ENCODE measurements around the gene FAAH.

FAAH gene

DNA sequence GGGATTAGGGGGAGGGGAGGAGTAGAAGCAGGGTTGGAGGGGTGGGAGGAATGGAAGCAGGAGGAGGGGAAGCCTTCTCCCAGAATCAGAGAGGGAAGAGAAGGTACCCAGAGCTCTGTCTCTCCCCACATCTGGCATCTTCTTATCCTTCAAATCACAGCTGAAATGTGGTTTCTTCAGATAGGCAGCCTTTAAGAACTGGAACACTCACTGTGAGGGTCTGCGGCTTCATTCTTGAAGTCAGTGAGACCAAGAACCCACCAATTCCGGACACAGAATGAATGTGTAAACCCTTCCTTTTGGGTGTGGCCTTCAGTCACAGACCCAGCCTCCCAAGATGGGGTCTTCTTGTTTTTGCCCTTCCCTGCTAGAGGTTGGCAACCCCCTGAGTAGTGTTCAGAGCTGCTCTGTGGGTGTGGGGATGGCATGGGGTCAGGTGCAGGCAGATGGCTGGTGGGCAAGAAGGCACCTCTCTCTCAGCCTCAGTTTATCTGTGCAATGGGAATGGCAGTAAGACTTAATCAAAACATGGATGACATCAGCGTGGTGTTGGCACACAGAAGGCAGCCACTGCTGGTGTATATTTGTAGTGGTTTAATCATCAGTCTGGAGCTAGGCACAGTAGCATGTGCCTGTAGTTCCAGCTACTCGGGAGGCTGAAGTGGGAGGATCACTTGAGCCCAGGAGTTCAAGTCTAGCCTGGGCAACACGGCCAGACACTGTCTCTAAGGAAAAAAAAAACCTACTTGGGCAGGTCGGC is 7.2 kb downstream of the FAAH start:
- DNase-seq = no peak

DNA sequence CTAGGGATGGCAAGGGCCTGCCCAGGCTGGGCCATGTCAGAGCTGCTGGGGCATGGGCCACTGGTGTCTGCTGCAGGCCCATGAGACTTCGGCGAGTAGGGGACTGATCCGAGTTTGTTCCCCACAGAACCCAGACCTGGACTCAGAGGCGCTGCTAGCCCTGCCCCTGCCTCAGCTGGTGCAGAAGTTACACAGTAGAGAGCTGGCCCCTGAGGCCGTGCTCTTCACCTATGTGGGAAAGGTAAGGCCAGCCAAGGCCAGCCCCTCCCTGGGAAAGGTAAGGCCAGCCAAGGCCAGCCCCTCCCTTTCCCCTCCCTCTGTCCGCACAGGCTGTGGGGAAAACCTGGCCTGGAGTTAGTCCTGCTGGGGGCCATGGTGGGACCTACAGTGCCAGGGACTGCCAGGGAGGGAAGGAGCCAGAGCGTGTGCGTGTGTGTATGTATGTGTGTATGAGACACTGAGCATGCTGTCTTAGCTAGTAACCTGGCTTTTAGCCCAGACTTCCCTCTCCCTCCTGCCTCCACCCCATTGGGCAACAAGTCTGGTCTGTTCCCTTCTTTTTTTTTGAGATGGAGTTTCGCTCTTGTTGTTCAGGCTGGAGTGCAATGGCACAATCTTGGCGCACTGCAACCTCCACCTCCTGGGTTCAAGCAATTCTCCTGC is 8.0 kb downstream of the FAAH start:
- DNase-seq = no peak

DNA sequence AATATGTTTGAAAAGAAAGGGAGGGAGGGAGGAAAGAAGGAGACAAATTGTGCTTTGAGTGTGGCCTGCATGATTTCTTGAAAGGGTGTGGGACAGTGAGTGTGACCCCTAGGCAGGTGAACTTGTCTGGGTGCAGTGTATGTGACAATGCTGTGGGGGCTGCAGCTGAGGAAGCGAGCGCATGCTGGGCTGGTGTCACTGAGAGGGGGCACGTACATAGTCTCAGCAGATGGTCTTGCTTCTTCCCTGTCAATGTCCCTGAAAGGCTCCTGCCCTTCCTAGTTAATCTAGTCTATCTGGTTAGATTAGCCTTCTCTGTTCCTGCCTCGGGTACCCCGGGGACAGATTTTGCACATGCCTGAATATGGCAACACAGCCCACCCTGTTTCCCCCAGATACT is 9.8 kb downstream of the FAAH start:
- DNase-seq = no peak

DNA sequence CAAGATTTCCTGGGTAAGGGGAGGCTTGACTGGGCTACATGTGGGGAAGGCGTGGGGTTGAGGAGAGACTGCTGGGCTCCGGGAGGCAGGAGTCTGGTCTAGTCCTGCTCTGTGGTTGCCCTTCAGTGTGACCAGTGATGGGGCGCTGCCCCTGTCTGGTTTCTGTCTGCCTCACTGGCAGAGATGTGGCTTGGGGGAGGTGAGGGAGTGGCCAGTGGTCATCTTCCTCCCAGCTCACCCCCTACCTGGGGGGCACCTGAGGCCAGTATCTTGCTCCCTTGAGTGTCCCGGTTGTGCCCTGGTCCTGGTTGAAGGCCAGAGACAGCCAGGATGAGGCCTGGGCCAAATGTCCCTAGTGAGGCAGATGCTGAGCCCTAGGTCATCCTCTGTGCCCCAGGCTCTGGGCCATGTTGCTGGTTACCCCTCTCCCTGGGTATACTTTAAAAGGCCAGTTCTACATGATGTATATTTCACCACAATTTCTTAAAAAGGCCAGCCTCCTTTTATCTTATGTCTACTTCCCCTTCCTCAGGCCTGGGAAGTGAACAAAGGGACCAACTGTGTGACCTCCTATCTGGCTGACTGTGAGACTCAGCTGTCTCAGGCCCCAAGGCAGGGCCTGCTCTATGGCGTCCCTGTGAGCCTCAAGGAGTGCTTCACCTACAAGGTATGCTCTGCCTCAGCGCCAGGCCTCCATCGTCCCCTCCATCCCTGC is 10.5 kb downstream of the FAAH start:
- DNase-seq = no peak

DNA sequence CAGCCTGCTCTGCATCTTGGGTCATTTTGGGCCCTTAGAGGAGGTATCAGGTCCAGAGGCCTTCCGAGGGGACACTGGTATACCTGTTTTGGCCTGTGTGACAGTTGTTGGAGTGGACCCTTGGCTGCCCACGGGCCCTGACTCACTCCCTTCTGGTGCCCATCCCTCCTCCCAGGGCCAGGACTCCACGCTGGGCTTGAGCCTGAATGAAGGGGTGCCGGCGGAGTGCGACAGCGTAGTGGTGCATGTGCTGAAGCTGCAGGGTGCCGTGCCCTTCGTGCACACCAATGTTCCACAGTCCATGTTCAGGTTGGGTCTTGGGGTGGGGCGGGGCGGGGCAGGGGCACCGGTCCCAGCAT is 11.1 kb downstream of the FAAH start:
- DNase-seq = no peak

DNA sequence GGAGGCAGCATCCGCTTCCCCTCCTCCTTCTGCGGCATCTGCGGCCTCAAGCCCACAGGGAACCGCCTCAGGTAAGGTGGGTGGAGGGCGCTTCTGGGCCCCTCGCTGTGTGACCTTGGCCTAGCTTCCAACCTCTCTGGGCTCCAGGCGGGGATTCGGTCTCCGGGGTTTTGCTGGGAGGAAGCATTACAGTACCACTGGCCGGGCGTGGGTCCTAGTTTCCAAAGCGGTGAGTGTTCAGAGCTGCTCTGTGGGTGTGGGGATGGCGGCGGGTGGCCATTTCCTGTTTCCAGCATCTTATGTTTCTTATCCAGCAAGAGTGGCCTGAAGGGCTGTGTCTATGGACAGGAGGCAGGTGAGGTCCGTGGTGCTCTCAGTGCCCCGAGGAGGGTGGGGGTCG is 11.6 kb downstream of the FAAH start:
- DNase-seq = no peak

DNA sequence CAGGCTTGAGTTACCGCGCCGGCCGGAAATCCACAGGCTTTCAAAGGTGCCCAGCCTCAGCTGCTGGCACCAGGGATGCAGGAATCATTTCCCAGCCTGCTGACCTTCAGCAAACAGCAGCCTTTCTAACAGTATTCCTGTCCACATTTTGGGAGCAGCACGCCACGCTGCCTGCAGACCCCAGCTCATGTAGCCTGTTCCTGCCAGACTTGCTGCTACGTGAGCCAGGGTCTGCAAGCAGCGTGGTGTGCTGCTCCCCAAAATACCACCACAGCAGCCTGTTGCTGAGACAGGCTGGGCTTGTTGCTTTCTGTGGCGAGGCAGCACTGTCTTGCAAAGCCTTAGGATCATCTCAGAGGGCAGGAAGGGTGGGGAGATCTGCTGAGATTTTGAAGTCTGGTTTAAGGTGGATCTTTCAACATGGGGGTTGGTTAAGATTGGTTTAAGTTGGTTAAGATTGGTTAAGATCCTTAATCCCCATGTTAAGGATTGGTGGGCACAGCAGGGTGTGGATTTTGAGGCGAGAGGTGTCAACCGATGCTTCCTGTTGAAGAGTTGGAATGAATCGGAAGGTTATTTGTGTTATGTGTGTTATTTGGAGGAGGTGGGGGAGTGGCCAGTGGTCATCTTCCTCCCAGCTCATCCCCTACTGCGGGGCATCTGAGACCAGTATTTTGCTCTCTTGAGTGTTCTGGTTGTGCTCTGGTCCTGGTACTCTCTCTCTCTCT is 12.9 kb downstream of the FAAH start:
- no peak for DNase-seq

DNA sequence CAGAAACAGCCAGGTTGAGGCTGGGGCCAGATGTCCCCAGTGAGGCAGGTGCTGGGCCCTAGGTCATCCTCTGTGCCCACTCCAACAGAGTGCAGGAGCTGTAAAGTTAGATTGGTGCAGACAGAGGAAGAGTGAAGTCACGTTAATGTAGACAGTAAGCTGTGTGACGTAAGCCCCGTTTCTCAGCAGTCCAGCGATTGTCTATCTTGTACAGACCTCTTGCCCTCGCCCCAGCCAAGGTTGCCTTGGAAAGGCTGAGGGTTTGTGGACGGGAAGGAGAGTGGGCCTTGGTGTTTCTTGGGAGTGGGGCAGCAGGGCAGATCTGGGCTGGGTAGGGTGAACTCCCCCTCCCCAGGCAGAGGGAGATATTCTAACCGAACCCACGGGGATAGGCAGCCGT is 13.5 kb downstream of the FAAH start:
- DNase-seq = no peak

DNA sequence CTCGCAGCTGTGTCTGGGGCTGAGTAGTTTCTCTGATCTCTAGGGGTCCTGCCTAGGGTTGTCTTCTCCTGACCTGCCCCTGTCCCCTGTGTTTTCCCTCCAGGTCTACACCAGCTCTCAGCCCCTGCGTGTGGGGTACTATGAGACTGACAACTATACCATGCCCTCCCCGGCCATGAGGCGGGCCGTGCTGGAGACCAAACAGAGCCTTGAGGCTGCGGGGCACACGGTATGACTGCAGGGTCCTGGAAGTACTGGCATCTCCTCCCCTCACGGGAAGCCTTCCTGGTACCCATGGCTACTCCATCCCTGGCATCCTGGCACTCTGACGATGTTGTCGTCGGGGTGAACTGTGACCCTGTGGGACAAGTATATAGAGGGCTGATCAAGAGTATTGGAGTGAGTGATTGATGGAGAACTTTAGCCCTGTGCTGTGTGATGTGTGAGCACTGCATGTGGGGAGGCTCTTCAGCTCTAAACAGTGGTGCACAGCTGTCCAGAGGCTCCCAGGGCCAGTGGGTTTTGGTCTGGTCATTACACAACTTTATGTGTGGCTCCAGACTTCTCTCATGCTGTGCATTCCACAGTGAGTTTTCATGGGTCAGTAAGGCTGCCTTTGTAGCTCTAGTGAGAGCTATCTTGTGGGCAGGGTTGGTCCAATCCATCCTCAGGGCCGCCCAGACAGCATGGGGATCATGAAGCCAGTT is 14.4 kb downstream of the FAAH start:
- no peak for DNase-seq

DNA sequence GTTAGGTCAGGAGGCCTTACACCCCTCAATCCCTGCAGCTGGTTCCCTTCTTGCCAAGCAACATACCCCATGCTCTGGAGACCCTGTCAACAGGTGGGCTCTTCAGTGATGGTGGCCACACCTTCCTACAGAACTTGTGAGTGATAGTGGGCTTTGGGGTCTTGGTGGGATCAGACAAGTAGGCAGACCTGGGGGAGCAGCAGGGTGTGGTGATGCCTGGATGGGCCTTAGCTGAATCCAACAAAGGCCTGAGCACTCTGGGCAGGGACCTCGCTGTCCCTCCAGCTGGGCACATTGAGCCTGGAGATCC is 14.9 kb downstream of the FAAH start:
- no peak for DNase-seq

DNA sequence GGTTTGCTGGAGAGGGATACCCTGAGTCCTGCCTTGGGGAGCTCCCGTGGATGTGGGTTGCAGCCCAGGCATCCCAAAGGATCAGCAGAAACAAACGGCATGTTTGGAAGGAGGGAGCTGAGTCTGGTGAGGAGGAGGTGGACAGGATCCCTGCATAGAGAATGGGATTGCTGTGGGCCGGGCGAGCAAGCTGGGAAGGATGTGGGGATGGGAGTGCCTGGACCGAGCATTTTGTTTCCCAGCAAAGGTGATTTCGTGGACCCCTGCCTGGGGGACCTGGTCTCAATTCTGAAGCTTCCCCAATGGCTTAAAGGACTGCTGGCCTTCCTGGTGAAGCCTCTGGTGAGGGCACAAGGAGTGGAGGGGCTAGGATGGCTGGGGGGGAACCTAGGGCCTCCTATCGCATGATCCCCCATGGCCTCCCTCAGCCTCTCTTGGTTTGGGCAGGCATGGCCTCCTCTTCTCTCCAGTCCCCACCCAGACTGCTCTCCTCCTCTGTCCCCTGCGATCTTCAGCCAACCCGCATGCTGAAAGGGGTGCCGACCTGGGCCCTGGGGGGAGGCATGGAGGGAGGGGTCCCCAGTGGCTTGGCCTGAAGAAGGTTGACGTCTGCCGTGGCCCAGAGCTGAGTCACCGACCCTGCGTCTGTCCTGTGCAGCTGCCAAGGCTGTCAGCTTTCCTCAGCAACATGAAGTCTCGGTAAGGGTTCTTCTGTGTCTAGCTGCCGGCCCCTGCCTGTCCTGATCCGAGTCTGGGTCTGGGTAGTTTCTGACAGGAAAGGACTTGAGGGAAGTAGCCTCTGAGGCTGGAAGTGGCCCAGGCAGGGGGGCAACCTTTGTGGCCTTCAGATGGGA is 16.3 kb downstream of the FAAH start:
- DNase-seq = no peak

DNA sequence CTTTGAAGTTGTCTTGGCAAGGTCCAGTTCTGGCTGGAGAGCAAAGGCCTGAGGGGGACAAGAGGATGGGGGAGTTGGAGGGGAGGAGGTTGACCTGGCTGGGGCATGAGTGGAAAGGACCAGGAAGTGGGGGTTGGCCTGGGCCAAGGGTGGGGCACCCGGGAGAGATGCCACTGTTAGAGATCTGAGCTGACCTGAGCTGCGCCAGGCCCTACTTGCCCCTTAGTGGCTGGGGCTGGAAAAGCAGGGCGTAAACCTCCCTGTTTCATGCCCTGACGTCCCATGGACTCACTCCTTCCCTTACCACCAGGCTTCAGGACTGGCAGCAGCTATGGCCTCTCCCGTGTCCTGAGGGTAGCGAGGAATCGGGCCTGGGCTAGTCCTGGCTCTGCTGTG is 16.9 kb downstream of the FAAH start:
- DNase-seq = no peak

DNA sequence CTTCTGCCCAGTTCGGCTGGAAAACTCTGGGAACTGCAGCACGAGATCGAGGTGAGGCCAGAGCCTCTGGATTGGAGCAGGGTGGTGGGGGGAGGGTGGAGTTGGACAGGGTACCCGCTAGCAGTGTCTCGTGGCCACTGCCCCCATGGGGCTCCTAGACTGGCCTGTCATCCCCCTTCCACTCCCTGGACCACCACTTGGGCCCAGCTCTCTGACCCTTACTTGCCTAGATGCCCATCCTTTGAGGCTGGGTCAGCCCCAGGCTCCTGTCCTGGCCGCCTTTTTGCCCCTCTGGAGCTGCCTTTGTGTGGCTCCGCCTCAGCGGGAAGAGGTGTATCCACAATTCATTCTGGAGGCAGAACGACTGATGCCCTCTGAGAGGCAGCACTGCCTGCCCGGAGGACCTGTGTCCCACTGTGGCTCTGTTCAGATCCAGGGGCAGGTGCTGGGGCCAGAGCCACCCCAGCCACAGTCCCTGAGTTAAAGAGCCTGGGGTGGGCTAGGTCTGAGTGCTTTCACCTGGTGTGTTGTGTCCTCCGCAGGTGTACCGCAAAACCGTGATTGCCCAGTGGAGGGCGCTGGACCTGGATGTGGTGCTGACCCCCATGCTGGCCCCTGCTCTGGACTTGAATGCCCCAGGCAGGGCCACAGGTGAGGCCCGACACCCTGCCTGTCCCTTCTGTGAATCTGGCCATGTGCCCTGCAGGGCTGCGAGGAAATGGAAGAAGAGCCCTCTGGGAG is 17.7 kb downstream of the FAAH start:
- DNase-seq = no peak

DNA sequence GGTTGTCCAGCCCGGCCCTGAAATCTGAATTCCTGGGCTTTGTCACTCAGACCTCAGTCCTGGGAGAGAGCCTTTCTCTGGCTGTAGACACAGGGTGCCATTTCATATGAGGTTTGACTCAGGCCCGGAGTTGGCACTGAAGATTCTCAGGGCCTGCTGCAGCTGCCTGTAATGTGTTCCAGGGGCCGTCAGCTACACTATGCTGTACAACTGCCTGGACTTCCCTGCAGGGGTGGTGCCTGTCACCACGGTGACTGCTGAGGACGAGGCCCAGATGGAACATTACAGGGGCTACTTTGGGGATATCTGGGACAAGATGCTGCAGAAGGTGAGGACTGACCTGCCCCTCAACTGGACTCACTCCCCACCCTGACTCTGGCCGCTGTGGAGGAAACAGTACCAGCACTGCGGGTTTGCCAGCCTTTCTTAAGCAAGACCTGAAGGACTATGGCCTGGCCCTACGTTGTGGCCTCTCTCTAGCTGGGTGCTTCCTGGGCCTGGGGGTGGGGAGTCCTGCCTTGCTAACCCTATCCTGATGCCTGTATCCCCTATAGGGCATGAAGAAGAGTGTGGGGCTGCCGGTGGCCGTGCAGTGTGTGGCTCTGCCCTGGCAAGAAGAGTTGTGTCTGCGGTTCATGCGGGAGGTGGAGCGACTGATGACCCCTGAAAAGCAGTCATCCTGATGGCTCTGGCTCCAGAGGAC is 18.9 kb downstream of the FAAH start:
- DNase-seq = no peak

DNA sequence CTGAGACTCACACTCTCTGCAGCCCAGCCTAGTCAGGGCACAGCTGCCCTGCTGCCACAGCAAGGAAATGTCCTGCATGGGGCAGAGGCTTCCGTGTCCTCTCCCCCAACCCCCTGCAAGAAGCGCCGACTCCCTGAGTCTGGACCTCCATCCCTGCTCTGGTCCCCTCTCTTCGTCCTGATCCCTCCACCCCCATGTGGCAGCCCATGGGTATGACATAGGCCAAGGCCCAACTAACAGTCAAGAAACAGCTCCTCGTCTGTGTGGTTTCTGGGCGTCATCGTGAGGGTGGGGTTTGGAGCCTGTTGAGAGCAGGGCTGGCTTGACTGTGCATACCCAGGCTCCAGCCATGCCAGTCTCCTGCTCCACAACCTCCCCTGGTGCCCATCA is 19.5 kb downstream of the FAAH start:
- DNase-seq = no peak

DNA sequence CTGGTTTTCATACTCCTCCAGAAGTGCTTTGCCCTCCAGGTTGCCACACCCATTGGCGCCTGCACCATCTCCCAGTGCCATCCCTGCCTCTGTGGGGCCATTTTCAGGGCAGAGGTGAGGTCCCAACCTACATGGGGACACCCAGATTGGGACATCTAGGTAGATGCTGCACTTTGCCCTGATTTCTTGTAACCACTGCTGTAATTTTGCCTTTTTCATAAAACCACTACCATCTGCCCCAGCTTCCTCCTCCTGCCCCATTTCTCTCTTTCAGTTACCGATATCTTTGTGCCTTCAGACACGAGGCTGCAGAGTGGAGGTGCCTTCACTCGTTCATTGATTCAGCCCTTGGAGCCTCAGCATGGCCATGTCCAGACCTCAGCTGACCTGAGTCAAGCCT is 21.4 kb downstream of the FAAH start:
- DNase-seq = no peak

DNA sequence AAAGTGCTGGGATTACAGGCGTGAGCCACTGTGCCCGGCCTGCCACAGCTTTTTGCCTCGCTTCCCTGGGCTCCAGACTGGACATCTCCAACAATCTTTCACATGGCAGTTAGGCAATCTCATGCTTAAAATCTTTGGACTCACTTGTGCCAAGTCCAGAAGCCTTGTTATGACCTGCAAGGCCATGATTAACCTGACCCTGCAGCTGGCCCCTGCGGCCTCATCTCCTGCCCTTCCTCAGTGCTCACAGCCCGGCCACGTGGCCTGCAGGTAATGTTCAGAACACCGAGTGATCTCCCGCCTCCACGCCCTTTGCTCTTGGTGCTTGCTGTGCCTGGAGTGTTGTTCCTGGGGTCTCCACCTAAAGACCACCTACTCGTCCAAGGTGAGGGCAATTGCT is 24.9 kb downstream of the FAAH start:
- DNase-seq = no peak

DNA sequence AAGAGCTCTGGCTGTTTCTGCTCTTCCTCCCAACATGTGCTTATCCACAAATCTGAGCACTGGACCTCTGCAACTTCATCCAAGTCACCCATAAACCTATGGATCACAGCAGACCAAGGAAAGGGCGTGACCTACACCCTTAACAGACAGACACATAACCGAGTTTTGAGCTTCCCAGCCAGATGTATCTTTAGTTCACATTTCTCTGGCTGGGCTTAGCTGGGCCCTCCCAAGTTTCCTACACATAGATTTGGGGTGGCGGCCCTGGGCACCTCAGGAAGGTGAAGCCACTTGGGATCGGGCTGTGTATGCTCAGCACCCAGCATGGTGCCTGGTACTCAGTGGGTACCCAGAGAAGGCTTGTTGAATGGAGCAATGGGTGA is 26.4 kb downstream of the FAAH start:
- no peak for DNase-seq

DNA sequence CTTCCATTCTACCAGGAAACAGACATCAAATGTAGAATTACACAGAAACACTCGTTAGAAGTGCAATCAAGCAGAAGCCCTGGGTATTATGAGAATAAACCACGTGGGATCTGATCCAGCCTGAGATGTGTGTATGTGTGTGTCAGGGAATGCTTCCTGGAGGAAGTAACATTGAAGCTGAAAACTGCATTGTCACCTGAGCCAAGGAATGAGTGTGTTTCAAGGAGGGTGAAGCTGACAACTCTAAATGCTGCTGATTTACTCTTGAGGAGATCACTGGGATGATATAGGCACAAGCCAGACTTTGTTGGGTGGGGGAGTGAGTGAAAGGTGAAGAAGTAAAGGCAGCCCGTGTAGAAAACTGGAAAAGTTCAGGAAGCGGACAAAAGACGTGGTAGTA is 27.6 kb downstream of the FAAH start:
- DNase-seq = no peak

DNA sequence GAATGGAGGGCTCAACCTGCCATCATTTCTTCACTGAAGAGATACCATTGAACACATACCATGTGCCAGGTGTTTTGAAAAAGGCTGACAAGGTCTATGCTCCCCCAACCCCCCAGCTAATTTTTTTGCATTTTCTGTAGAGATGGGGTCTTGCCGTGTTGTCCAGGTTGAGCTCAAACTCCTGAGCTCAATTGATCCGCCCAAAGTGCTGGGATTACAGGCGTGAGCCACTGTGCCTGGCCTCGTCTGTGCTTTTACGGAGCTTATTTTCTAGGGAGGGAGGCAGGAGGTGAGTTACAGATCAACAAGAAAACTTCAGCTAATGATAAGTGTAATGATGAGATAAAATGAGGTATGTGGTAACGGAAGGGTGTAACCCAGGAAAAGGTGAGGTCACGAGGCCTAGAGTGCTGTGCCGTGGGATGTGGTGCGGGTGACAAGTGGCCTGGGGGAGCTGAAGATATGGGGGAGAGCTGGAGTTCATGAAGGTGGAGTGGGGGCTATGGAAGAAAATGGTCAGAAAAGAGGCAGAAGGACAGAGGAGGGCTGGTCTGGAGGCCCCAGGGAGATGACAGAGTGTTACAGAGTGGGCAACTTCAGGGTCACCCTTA is 28.2 kb downstream of the FAAH start:
- no peak for DNase-seq
